Measurements from ENCODE around the gene PANK1. TPM values are rescaled to one million over a fixed set of nuclear protein-coding genes. Genes with fewer than 3 reads are reported as not detected.

PANK1 gene
- total and polyA plus RNA-seq, 9 of the 15 experiments (the other 6 are each of a cell fraction or from before 2014, with no cell fraction given) = 1.7 to 10.7 (median 6.5) TPM

DNA sequence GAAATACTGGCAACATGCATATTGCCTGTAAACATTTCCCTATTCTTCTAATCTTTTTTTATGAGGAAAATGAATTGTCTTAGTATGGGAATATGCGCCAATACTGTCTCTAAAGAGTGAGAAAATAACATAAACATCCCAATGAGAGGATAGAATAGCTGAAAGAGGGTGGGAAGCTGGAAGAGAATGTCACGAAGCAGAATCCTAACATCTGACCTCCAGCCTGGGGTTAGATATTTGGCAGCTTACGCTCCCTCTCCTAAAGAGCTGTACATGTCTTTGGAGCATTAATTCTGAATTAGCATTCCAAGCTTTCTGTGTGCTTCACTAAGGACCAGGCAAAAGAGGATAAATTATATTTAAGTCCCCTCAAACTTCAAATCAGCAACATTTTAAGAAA lies 78.0 kb downstream of the PANK1 start:
- FAIRE-seq = no peak
- 5% methylated on average over 3 of the region's 3 CpGs for WGBS (ENCODE audit: insufficient coverage, low coverage, missing lambda C conversion rate)
- H3K9ac ChIP-seq (ENCODE audit: insufficient read depth in 1 of 2, low read depth in 2 of 2, low read length in 2 of 2) = no peak overlapping the region
- no peak overlapping the region for H2AFZ ChIP-seq (ENCODE audit: low read depth, low read length)
- no peak overlapping the region for H3K27ac ChIP-seq (ENCODE audit: extremely low read depth, low read depth, low read length)
- CTCF ChIA-PET (ENCODE audit: low intra/inter-chr PET ratio) = no interaction called here
- POLR2A ChIA-PET = no interaction called here
- no peaks in the 10 kb centered on the region for H3K9me3 ChIP-seq (replicated peaks; ENCODE audit: control insufficient read depth, insufficient read depth, low read depth, low read length)
- peaks cover 0 to 4% of the 10 kb centered on the region in 2 experiments; a peak in 1 of 5 replicates for H3K27me3 ChIP-seq (ENCODE audit: control insufficient read depth in 2 of 2, insufficient read depth in 2 of 2, low read length in 2 of 2)
- no peak for ATAC-seq
- in situ Hi-C loops (cut with MboI) = no loop called here
- no peaks in the 10 kb centered on the region for H3K4me1 ChIP-seq (replicated peaks in 1 of 2; ENCODE audit: control insufficient read depth in 2 of 2, insufficient read depth in 2 of 2, low read length in 2 of 2)
- no peaks in the 10 kb centered on the region for H3K36me3 ChIP-seq (ENCODE audit: control insufficient read depth, insufficient read depth, low read length)
- H4K20me1 ChIP-seq (replicated peaks; ENCODE audit: control insufficient read depth, insufficient read depth, low read length) = no peaks in the 10 kb centered on the region
- no peaks in the 10 kb centered on the region for H3K9me1 ChIP-seq (ENCODE audit: control insufficient read depth, insufficient read depth, low read length)
- no peak overlapping the region for H3K4me2 ChIP-seq (ENCODE audit: insufficient read depth, low read length)
- BruUV-seq (replicated peaks) = no TSS peak
- no peak for DNase-seq (ENCODE audit: extremely low read depth in 1 of 4, low spot score in 3 of 4)
- no peaks in the 10 kb centered on the region for H3K79me2 ChIP-seq (ENCODE audit: control insufficient read depth, insufficient read depth, low read length)
- no peak overlapping the region for H3K4me3 ChIP-seq
- intact Hi-C loops (cut with micrococcal nuclease) = loop anchor here (10.0 kb wide), 1 partner anchor 272 kb away; no protein-coding TSS in a partner anchor
- TF ChIP-seq ZNF707 (CRISPR knock-in tag; conservative IDR thresholded peaks at IDR 0.05) = no peak
- no peak for TF ChIP-seq YBX1 (IDR thresholded peaks at IDR 0.05)
- TF ChIP-seq ESRRB (CRISPR knock-in tag; IDR thresholded peaks at IDR 0.05; ENCODE audit: borderline replicate concordance) = no peak
- no peak for TF ChIP-seq NCOA4 (IDR thresholded peaks at IDR 0.05; ENCODE audit: partially characterized antibody)
- no peak for TF ChIP-seq RFX7 (CRISPR knock-in tag; IDR thresholded peaks at IDR 0.05)
- no peak for TF ChIP-seq ELF4 (CRISPR knock-in tag; IDR thresholded peaks at IDR 0.05)
- TF ChIP-seq, protein P1, sequence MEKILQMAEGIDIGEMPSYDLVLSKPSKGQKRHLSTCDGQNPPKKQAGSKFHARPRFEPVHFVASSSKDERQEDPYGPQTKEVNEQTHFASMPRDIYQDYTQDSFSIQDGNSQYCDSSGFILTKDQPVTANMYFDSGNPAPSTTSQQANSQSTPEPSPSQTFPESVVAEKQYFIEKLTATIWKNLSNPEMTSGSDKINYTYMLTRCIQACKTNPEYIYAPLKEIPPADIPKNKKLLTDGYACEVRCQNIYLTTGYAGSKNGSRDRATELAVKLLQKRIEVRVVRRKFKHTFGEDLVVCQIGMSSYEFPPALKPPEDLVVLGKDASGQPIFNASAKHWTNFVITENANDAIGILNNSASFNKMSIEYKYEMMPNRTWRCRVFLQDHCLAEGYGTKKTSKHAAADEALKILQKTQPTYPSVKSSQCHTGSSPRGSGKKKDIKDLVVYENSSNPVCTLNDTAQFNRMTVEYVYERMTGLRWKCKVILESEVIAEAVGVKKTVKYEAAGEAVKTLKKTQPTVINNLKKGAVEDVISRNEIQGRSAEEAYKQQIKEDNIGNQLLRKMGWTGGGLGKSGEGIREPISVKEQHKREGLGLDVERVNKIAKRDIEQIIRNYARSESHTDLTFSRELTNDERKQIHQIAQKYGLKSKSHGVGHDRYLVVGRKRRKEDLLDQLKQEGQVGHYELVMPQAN (IDR thresholded peaks at IDR 0.05; ENCODE audit: borderline replicate concordance) = no peak
- TF ChIP-seq ZNF140 (CRISPR knock-in tag; IDR thresholded peaks at IDR 0.05) = no peak
- TF ChIP-seq SREBF1 (IDR thresholded peaks at IDR 0.05; ENCODE audit: borderline replicate concordance, low read depth, low read length) = no peak
- TF ChIP-seq, protein P2, sequence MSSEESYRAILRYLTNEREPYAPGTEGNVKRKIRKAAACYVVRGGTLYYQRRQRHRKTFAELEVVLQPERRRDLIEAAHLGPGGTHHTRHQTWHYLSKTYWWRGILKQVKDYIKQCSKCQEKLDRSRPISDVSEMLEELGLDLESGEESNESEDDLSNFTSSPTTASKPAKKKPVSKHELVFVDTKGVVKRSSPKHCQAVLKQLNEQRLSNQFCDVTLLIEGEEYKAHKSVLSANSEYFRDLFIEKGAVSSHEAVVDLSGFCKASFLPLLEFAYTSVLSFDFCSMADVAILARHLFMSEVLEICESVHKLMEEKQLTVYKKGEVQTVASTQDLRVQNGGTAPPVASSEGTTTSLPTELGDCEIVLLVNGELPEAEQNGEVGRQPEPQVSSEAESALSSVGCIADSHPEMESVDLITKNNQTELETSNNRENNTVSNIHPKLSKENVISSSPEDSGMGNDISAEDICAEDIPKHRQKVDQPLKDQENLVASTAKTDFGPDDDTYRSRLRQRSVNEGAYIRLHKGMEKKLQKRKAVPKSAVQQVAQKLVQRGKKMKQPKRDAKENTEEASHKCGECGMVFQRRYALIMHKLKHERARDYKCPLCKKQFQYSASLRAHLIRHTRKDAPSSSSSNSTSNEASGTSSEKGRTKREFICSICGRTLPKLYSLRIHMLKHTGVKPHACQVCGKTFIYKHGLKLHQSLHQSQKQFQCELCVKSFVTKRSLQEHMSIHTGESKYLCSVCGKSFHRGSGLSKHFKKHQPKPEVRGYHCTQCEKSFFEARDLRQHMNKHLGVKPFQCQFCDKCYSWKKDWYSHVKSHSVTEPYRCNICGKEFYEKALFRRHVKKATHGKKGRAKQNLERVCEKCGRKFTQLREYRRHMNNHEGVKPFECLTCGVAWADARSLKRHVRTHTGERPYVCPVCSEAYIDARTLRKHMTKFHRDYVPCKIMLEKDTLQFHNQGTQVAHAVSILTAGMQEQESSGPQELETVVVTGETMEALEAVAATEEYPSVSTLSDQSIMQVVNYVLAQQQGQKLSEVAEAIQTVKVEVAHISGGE (CRISPR knock-in tag; IDR thresholded peaks at IDR 0.05) = no peak
- no peak for TF ChIP-seq RBFOX2 (IDR thresholded peaks at IDR 0.05; ENCODE audit: low read depth, low read length)
- TF ChIP-seq, protein P3, sequence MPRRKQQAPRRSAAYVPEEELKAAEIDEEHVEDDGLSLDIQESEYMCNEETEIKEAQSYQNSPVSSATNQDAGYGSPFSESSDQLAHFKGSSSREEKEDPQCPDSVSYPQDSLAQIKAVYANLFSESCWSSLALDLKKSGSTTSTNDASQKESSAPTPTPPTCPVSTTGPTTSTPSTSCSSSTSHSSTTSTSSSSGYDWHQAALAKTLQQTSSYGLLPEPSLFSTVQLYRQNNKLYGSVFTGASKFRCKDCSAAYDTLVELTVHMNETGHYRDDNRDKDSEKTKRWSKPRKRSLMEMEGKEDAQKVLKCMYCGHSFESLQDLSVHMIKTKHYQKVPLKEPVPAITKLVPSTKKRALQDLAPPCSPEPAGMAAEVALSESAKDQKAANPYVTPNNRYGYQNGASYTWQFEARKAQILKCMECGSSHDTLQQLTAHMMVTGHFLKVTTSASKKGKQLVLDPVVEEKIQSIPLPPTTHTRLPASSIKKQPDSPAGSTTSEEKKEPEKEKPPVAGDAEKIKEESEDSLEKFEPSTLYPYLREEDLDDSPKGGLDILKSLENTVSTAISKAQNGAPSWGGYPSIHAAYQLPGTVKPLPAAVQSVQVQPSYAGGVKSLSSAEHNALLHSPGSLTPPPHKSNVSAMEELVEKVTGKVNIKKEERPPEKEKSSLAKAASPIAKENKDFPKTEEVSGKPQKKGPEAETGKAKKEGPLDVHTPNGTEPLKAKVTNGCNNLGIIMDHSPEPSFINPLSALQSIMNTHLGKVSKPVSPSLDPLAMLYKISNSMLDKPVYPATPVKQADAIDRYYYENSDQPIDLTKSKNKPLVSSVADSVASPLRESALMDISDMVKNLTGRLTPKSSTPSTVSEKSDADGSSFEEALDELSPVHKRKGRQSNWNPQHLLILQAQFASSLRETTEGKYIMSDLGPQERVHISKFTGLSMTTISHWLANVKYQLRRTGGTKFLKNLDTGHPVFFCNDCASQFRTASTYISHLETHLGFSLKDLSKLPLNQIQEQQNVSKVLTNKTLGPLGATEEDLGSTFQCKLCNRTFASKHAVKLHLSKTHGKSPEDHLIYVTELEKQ (CRISPR knock-in tag; IDR thresholded peaks at IDR 0.05) = no peak
- TF ChIP-seq NCOR1 (IDR thresholded peaks at IDR 0.05) = no peak
